Lower leg skin (tissue), 4 donors: ENCODE measurements around the gene SPCS2. TPM values are rescaled to one million over a fixed set of nuclear protein-coding genes. Genes with fewer than 3 reads are reported as not detected.

Source experiments
- DNase-seq, 2 donors: peaks; one replicate each; pipeline ENCODE4 v3.0.0-alpha.2; 2019; ENCODE audit warnings: low spot score in 2 of 2
- H3K4me3 ChIP-seq: fragments of 200-600 bp; sonication (generic); 2 replicates; pipeline ENCODE4 v1.5.1; 2017; ENCODE audit warnings: mild to moderate bottlenecking, low read depth; ENCODE audit not compliant: poor library complexity, severe bottlenecking
- POLR2A ChIP-seq, 2 donors: fragments of 450-650 bp; IDR thresholded peaks; one replicate each; pipeline ENCODE4 v1.6.1; 2016 to 2017; ENCODE audit warnings: antibody characterized with exemption in 2 of 2, mild to moderate bottlenecking in 1 of 2, moderate library complexity in 1 of 2
- WGBS, 2 donors: methylation state at CpG; one replicate each; pipeline ENCODE4 v1.1.5; 2018; 5-methylcytosine and 5-hydroxymethylcytosine counted together
- intact Hi-C: fragments of 100-400 bp; cut with DNase I; formaldehyde crosslinking; loops from one replicate; pipeline ENCODE4 v1.15.0; 2023; ENCODE audit warnings: low total_unique reads
- total RNA-seq, 4 donors: library from RNA; depleted of rRNA; stranded (reverse); fragments of >200 nt; gene quantifications; one replicate each; pipeline ENCODE4 v1.1.0, GENCODE V29; 2016
- TF ChIP-seq, protein P1 (sequence below), 3 donors: fragments of 450-650 bp; IDR thresholded peaks; one replicate each; pipeline ENCODE4 v1.5.1; 2016; ENCODE audit warnings: antibody characterized with exemption in 3 of 3, mild to moderate bottlenecking in 3 of 3, moderate library complexity in 2 of 3

Gene SPCS2
- total RNA-seq, 4 donors from 2014 or later = 19.2 to 117 (median 23.9) TPM

DNA sequence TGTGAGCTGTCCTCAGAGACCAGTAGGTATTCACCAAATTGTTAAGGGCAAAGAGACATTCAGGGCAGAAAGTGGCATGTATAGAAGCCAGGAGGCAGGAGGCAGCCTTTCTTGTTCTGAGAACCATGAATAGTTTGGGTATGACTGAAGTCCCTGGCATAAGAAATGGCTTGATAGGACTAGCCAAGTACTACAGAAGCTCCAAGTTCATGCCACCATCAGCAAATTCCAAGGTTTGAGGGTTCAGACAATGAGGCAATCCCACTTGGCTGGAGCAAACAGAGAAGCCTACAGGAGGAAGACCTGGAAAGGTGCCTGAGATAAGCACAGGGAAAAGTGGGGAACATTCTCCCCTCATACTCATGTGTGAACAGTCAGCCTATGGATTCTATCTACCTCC is 25.9 kb upstream of the SPCS2 start:
- TF ChIP-seq, protein P1, sequence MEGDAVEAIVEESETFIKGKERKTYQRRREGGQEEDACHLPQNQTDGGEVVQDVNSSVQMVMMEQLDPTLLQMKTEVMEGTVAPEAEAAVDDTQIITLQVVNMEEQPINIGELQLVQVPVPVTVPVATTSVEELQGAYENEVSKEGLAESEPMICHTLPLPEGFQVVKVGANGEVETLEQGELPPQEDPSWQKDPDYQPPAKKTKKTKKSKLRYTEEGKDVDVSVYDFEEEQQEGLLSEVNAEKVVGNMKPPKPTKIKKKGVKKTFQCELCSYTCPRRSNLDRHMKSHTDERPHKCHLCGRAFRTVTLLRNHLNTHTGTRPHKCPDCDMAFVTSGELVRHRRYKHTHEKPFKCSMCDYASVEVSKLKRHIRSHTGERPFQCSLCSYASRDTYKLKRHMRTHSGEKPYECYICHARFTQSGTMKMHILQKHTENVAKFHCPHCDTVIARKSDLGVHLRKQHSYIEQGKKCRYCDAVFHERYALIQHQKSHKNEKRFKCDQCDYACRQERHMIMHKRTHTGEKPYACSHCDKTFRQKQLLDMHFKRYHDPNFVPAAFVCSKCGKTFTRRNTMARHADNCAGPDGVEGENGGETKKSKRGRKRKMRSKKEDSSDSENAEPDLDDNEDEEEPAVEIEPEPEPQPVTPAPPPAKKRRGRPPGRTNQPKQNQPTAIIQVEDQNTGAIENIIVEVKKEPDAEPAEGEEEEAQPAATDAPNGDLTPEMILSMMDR (IDR thresholded peaks at IDR 0.05) = no peak
- no peak for TF ChIP-seq POLR2A (IDR thresholded peaks at IDR 0.05)
- DNase-seq = no peak
- intact Hi-C loops = no loop called here
- no peak overlapping the region for H3K4me3 ChIP-seq

DNA sequence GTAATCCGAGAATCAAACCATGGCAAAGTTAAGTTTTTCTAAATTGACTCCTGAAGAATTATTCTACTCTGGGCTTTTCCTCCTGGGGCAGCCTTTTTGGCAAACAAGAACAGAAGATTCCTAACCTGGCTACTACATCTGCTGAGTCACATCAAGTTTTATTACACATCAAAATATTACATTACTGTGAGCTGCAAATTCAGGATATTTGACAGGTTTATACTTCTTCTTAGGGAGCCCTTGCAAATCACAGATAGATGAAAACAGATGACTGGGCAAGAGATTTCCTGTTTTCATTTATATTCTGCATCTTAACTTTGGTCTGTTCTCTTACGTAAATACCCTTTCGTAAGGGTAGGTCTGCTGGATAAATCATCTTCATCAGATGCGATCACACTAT is 23.8 kb upstream of the SPCS2 start:
- 84 to 85% methylated on average over 4 of the region's 4 CpGs for whole genome bisulfite sequencing, 2 donors
- intact Hi-C loops = no loop called here

DNA sequence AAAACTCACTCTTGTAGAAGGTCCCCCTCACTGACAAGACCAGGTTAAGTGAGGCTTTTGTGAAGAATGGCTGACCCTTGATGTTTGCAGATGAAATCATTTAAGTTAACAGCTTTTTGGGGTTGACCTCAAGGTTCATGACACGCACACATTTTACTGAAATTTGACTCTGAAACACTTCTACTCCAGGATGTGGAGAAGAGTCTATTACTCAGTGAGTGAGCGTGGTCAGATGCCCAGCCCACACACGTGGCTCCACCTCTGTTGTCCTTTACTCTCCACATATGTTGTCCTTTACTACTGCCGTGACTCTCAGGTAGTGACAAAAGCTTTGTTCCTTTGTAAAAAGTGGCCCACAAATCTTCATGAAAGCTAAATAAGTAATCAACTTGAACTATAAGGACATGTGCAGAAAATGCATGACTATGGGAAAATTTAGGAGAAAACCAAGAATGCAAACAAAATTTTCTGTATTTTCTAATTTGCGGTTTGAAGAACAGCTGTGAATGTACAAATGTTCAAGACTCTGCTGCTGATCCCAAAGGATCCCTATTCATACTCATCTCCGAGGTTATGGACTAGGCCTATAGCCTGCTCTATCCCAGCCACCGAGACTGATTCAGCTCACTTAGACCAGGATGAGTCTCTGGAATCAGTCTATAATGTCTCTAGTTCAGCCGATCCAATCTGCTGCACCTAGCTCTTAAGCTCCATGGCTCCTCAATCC is 22.6 kb upstream of the SPCS2 start:
- intact Hi-C loops = no loop called here
- no peak overlapping the region for H3K4me3 ChIP-seq
- no peak for DNase-seq
- TF ChIP-seq POLR2A (IDR thresholded peaks at IDR 0.05) = no peak
- TF ChIP-seq, protein P1 (IDR thresholded peaks at IDR 0.05) = no peak
- WGBS, 2 donors = 86 to 93% methylated on average over 8 of the region's 8 CpGs

More for the DNA sequence above, 23.8 kb upstream of the SPCS2 start:
- no peak for DNase-seq
- no peak overlapping the region for H3K4me3 ChIP-seq
- no peak for TF ChIP-seq POLR2A (IDR thresholded peaks at IDR 0.05)
- TF ChIP-seq, protein P1 (IDR thresholded peaks at IDR 0.05) = no peak

DNA sequence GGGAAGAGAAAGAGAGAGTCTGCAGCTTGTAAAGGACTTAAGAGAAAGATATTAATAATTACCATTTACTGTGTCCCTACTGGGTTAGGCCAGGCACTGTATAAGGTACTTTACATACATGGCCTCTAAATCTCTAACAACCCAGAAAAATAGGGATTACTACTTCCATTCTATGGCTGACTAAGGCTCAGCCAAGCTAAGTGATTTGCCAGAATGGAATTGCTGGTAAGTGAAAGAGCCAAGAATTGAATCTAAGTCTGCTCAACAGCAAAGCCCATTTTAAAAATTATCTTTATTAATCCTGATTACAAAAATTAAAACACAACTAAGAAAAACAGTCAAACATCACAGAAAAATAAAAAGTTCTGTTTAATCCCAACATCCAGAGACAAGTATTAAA is 21.6 kb upstream of the SPCS2 start:
- no peak overlapping the region for H3K4me3 ChIP-seq
- TF ChIP-seq POLR2A (IDR thresholded peaks at IDR 0.05) = no peak
- TF ChIP-seq, protein P1 (IDR thresholded peaks at IDR 0.05) = no peak
- no peak for DNase-seq
- intact Hi-C loops = no loop called here

DNA sequence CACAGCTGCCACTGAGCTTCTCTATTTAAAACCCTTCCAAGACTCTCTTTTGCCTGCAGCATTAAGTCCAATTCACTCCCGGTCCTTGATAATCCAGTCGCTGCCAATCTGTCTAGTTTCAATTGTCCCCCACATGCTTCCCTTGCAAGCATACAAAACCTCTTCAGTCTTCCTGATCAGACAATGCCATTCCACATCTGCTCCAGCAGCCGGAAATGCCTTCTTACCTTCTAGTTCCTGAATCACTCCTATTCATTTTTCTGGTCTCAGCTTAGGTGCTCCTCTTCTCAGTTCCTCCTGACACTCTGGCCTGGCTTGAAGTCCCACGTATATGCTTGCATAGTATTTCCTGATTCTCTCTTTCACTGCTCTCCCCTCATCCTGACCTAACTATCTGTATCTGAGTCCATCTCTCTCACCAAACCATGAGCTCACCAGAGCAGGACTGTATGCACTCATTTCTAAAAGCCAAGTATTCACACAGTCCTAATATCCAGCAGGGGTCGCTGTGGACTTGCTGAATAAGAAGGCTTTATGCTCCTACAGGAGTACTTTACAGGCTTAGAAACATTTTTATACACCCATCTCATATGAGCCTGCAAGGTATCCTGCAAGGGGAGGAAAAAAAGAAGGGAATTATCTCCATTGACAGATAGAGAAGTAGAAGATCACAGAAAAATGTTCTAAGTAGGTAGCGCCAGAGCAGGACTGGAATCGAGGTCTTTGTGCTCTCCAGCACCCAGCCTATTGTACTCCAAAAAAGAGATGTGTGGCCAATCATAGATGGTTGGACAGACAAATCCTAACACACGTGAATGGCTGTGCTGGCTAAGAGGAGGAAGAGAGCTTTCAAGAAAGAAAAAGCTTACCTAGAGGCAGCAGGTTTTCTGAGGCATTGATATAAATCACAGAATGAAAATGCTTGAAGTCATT is 19.4 kb upstream of the SPCS2 start:
- peak in 1 of 2 donors; percentile 74 for DNase-seq
- no peak for TF ChIP-seq POLR2A (IDR thresholded peaks at IDR 0.05)
- TF ChIP-seq, protein P1 (IDR thresholded peaks at IDR 0.05) = no peak
- 61 to 70% methylated on average over 8 of the region's 8 CpGs for WGBS, 2 donors
- intact Hi-C loops = loop anchor here (5.0 kb wide), 1 partner anchor 103 kb away; no protein-coding TSS in a partner anchor
- H3K4me3 ChIP-seq = no peak overlapping the region
